Mesothelial cell of epicardium (in vitro differentiated cells): ENCODE data around the gene PARP9. TPM values are rescaled to one million over a fixed set of nuclear protein-coding genes. Genes with fewer than 3 reads are reported as not detected.

ENCODE experiments used
- DNase-seq, 2 experiments: peaks; one replicate each; pipeline ENCODE4 v3.0.0; 2021; ENCODE audit warnings: low spot score in 2 of 2; ENCODE audit not compliant: unreplicated experiment in 2 of 2
- H3K27ac Mint-ChIP-seq: 2 replicates; pipeline ENCODE4 v1.8.0; 2021; ENCODE audit warnings: mixed read lengths
- H3K27me3 Mint-ChIP-seq: 2 replicates; pipeline ENCODE4 v1.8.0; 2021; ENCODE audit warnings: low read depth, mixed read lengths
- H3K36me3 Mint-ChIP-seq: 2 replicates; pipeline ENCODE4 v1.8.0; 2021; ENCODE audit warnings: mixed read lengths
- H3K4me1 Mint-ChIP-seq: 2 replicates; pipeline ENCODE4 v1.8.0; 2021; ENCODE audit warnings: mixed read lengths
- H3K4me3 Mint-ChIP-seq: 2 replicates; pipeline ENCODE4 v1.8.0; 2021; ENCODE audit warnings: mild to moderate bottlenecking, moderate library complexity, mixed read lengths
- H3K9me3 Mint-ChIP-seq: 2 replicates; pipeline ENCODE4 v1.8.0; 2021; ENCODE audit warnings: mixed read lengths
- CTCF ChIP-seq: fragments of 200-600 bp; sonication (generic); IDR thresholded peaks from one replicate; pipeline ENCODE4 v1.5.0; 2021; ENCODE audit warnings: antibody characterized with exemption; ENCODE audit not compliant: unreplicated experiment
- total RNA-seq: library from RNA; stranded (reverse); gene quantifications from 3 replicates; pipeline ENCODE4 v1.2.1, GENCODE V29; 2021

PARP9 gene
- total RNA-seq, 1 donor from 2014 or later = 32.5 TPM

GRCh38 chr3:122559906-122560305 lies 4.2 kb downstream of the PARP9 start:
- H3K36me3 Mint-ChIP-seq = peaks cover 15% of the 10 kb centered on the region

GRCh38 chr3:122558605-122559004 lies 5.5 kb downstream of the PARP9 start:
- Mint-ChIP-seq H3K9me3 (no peaks in the 10 kb centered on the region), H3K27me3 (no peaks in the 10 kb centered on the region), H3K4me1 (peaks cover 10% of the 10 kb centered on the region), H3K4me3 (no peak overlapping the region), H3K36me3 (peaks cover 20% of the 10 kb centered on the region), H3K27ac (no peak overlapping the region)
- DNase-seq = no peak
- TF ChIP-seq CTCF = no peak

More at GRCh38 chr3:122559906-122560305, 4.2 kb downstream of the PARP9 start:
- DNase-seq = no peak
- Mint-ChIP-seq H3K9me3 (no peaks in the 10 kb centered on the region), H3K4me1 (peaks cover 16% of the 10 kb centered on the region), H3K27ac (no peak overlapping the region), H3K27me3 (no peaks in the 10 kb centered on the region), H3K4me3 (no peak overlapping the region)
- no peak for TF ChIP-seq CTCF

GRCh38 chr3:122557356-122557755 lies 6.7 kb downstream of the PARP9 start:
- no peak for DNase-seq
- no peaks in the 10 kb centered on the region for H3K9me3 Mint-ChIP-seq
- no peaks in the 10 kb centered on the region for H3K27me3 Mint-ChIP-seq
- H3K4me1 Mint-ChIP-seq = peaks cover under 1% of the 10 kb centered on the region
- TF ChIP-seq CTCF = no peak
- peaks cover 27% of the 10 kb centered on the region for H3K36me3 Mint-ChIP-seq
- H3K27ac Mint-ChIP-seq = no peak overlapping the region
- H3K4me3 Mint-ChIP-seq = no peak overlapping the region

- Mint-ChIP-seq H3K9me3 (no peaks in the 10 kb centered on the region), H3K36me3 (peaks cover 38% of the 10 kb centered on the region), H3K4me3 (no peak overlapping the region), H3K27ac (no peak overlapping the region), H3K4me1 (no peaks in the 10 kb centered on the region), H3K27me3 (no peaks in the 10 kb centered on the region)
- no peak for DNase-seq
- TF ChIP-seq CTCF = no peak
Observed at GRCh38 chr3:122555275-122556071, 8.6 kb downstream of the PARP9 start.

- no peak for TF ChIP-seq CTCF
- Mint-ChIP-seq H3K27me3 (no peaks in the 10 kb centered on the region), H3K27ac (no peak overlapping the region), H3K4me1 (no peaks in the 10 kb centered on the region), H3K36me3 (peaks cover 50% of the 10 kb centered on the region), H3K9me3 (no peaks in the 10 kb centered on the region), H3K4me3 (no peak overlapping the region)
- DNase-seq = no peak
Observed at GRCh38 chr3:122553171-122553570, 10.9 kb downstream of the PARP9 start.
